ENCODE results near the gene ATF6B. TPM values are rescaled to one million over a fixed set of nuclear protein-coding genes. Genes with fewer than 3 reads are reported as not detected.
A peak's percentile ranks its signal among the peaks of the same experiment; 100 is the strongest.

Gene ATF6B
- total RNA-seq, 1 donor = 17.3 TPM

- TF ChIP-seq CTCF (IDR thresholded peaks at IDR 0.05; ENCODE audit: insufficient read depth, low read depth, low read length) = no peak
- peak; percentile 88 for DNase-seq (ENCODE audit: low read depth)
- H3K4me3 ChIP-seq (ENCODE audit: low read depth, low read length) = no peak overlapping the region
These were observed 46.7 kb downstream of the ATF6B start for GRCh38 chr6:32081168-32081990.

- TF ChIP-seq CTCF (IDR thresholded peaks at IDR 0.05; ENCODE audit: insufficient read depth, low read depth, low read length) = no peak
- DNase-seq (ENCODE audit: low read depth) = no peak
These were observed 48.3 kb downstream of the ATF6B start for GRCh38 chr6:32079566-32080290.

GRCh38 chr6:32076321-32076809 is 51.7 kb downstream of the ATF6B start:
- no peak overlapping the region for H3K4me3 ChIP-seq (ENCODE audit: low read depth, low read length)
- peak; percentile 77 for DNase-seq (ENCODE audit: low read depth)
- no peak for TF ChIP-seq CTCF (IDR thresholded peaks at IDR 0.05; ENCODE audit: insufficient read depth, low read depth, low read length)

More at GRCh38 chr6:32079566-32080290, 48.3 kb downstream of the ATF6B start:
- no peak overlapping the region for H3K4me3 ChIP-seq (ENCODE audit: low read depth, low read length)

- H3K4me3 ChIP-seq (ENCODE audit: low read depth, low read length) = no peak overlapping the region
- no peak for DNase-seq (ENCODE audit: low read depth)
- no peak for TF ChIP-seq CTCF (IDR thresholded peaks at IDR 0.05; ENCODE audit: insufficient read depth, low read depth, low read length)
These were observed 52.3 kb downstream of the ATF6B start for GRCh38 chr6:32075781-32076180.

GRCh38 chr6:32074996-32075532 is 53.0 kb downstream of the ATF6B start:
- no peak for TF ChIP-seq CTCF (IDR thresholded peaks at IDR 0.05; ENCODE audit: insufficient read depth, low read depth, low read length)
- DNase-seq (ENCODE audit: low read depth) = no peak
- no peak overlapping the region for H3K4me3 ChIP-seq (ENCODE audit: low read depth, low read length)

GRCh38 chr6:32073613-32074012 is 54.4 kb downstream of the ATF6B start:
- H3K4me3 ChIP-seq (ENCODE audit: low read depth, low read length) = no peak overlapping the region
- DNase-seq (ENCODE audit: low read depth) = no peak
- TF ChIP-seq CTCF (IDR thresholded peaks at IDR 0.05; ENCODE audit: insufficient read depth, low read depth, low read length) = no peak

Measured in fibroblast of villous mesenchyme (primary cell).